ENCODE data around the gene DNAH7.

The DNAH7 gene
- total RNA-seq, result 0 to 0.34 (median 0.07) reads per million in 9 experiments

DNA sequence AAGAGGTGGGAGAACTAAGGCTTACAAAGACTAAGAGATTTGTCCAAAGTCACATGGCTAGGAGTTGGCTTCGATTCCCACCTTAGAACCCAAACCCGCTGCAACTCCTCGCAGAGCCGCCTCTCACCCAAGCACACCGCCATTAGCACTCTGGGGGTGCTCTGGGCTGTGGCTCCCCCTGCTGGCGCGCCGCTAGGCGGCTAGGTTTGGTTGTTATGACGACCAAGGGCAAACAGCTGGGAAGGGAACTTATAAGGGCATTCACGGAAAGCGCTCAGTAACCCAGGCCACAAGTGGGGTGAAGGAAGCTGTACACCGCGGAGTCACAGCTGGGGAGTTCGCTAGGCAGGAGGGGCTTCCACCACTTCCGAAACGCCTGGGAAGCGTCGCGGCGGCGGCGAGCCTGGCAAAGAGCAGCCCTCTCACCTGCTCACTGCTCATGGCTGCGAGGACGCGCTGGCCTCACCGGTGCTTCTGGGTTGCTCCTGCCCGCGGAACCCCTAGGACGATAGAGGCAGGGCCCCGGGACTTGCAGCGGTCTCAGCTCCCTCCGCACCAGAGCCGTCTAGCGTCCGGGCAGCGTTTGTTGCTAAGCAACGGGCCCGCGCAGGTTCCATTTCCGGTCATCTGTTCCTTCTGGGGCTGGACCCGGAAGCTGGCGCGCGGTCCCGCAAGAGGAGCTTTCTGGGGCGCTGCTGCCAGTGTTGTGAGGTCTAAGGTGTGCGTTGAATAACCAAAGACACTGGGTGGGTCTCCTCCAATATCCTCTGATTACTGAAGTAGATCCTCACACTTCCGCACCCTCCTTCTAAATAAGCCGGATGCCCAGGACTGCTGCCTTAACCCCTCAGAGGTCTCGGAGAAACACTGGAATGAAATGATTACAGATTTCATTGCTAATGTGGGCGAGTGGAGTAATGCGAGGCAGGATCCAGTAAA, at the start of gene DNAH7:
TSS of gene DNAH7 (minus strand) at position 567 of the 939 bp plus-strand sequence. CDS start at position 441, 126 bp downstream.
- Mint-ChIP-seq H3K4me1 (ENCODE audit: low read depth in 2 of 2) (peaks cover 10 to 11% of the 10 kb centered on the region in 2 donors), H3K27me3 (peaks cover 3 to 4% of the 10 kb centered on the region in 2 donors), H3K36me3 (ENCODE audit: insufficient read depth) (peaks cover 11% of the 10 kb centered on the region), H3K9me3 (no peaks in the 10 kb centered on the region), H3K4me3 (peak within 1 kb of the TSS; percentile 79), H3K27ac (peak within 1 kb of the TSS; percentile 69 to 81)
- DNase-seq (peak; percentile 93 to 95 (median 94)), ATAC-seq (replicated peaks) (peak; percentile 95)

DNA sequence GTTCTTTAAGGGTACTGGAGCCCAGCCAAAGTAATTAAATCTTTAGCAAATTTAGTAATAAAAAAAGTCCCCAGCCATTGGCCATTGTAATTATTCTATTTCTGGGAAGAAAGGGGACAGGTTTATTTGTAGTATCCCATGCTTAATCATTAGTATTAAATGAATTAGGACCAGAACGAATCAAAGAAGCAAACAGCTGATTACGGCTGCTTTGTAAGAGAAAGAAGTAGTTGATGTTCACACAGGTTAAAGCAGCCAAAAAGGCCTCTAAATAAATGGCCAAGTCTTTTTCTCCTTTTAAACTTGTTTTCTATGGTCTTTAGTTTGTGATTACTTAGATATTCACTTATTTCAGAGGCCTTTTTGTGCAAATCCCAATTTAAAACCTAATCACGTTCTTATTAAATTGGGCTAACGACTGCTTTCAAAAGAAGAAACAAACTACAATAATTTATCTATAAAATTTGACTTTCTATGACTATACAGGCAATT, 48.6 kb upstream of the DNAH7 start:
- H3K36me3 Mint-ChIP-seq (ENCODE audit: insufficient read depth), result no peaks in the 10 kb centered on the region
- H3K9me3 Mint-ChIP-seq, result peaks cover 0 to 2% of the 10 kb centered on the region in 2 donors
- ATAC-seq (replicated peaks), result no peak
- no peak overlapping the region for H3K27ac Mint-ChIP-seq
- DNase-seq, result no peak
- H3K27me3 Mint-ChIP-seq, result no peaks in the 10 kb centered on the region
- peaks cover 4 to 5% of the 10 kb centered on the region in 2 donors for H3K4me1 Mint-ChIP-seq (ENCODE audit: low read depth in 2 of 2)
- no peak overlapping the region for H3K4me3 Mint-ChIP-seq

DNA sequence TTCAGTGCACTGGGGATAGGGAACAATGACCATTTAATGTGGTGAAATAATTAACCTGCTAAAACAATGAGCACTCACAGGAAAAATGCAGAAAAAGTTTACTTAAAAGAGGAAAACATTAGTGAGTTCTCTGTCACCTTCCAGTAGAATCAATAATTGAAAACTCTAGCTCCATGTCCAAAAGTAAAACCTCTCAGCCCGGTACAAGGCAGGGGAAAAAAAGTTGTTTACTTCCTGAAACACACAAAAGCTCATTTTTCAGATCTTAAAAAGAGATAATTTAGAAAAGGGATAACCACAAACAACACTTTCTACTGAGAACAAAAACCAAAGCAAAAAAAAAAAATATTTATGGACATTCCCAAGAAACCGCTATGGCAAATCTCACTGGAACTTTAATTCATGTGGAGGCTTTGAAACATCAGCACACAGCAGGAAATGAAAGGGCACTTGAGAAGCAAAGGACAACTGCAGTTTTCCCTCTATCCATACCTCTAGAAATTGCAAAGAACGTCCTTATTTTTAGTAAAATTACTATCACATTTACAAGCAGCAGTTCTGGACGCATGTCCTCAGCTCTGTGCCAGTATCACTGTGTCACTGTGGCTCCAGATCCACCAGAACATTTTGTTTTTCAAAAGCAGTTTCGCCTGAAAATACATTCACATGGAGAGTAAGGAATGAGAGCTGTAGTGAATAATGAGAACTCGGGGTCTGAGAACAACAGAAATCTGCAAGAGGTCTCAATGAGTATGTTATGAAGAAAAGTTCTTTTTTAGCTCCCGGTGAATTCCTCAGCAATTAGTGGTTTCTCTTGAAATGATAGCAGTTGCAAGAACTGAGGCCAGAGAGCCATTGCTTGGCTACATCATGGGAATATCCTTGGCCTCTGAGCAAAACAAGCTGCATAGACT, 44.7 kb upstream of the DNAH7 start:
- H3K9me3 Mint-ChIP-seq, result no peaks in the 10 kb centered on the region
- ATAC-seq (replicated peaks) (no peak), DNase-seq (no peak)
- H3K27me3 Mint-ChIP-seq, result no peaks in the 10 kb centered on the region
- H3K4me1 Mint-ChIP-seq (ENCODE audit: low read depth in 2 of 2), result peaks cover 4 to 5% of the 10 kb centered on the region in 2 donors
- no peak overlapping the region for H3K27ac Mint-ChIP-seq
- no peaks in the 10 kb centered on the region for H3K36me3 Mint-ChIP-seq (ENCODE audit: insufficient read depth)
- no peak overlapping the region for H3K4me3 Mint-ChIP-seq

GRCh38 chr2:196112418-196113034, 43.9 kb upstream of the DNAH7 start:
- H3K4me3 Mint-ChIP-seq, result no peak overlapping the region
- no peaks in the 10 kb centered on the region for H3K9me3 Mint-ChIP-seq
- no peak for DNase-seq
- H3K27ac Mint-ChIP-seq, result no peak overlapping the region
- no peak for ATAC-seq (replicated peaks)
- H3K36me3 Mint-ChIP-seq (ENCODE audit: insufficient read depth), result no peaks in the 10 kb centered on the region
- H3K4me1 Mint-ChIP-seq (ENCODE audit: low read depth in 2 of 2), result peaks cover 4 to 5% of the 10 kb centered on the region in 2 donors
- H3K27me3 Mint-ChIP-seq, result no peaks in the 10 kb centered on the region

- H3K27ac Mint-ChIP-seq, result no peak overlapping the region
- no peak for DNase-seq
- no peak overlapping the region for H3K4me3 Mint-ChIP-seq
- no peaks in the 10 kb centered on the region for H3K9me3 Mint-ChIP-seq
- peaks cover 4 to 5% of the 10 kb centered on the region in 2 donors for H3K4me1 Mint-ChIP-seq (ENCODE audit: low read depth in 2 of 2)
- no peak for ATAC-seq (replicated peaks)
- no peaks in the 10 kb centered on the region for H3K36me3 Mint-ChIP-seq (ENCODE audit: insufficient read depth)
- no peaks in the 10 kb centered on the region for H3K27me3 Mint-ChIP-seq
Observed at GRCh38 chr2:196108604-196109003, 40.0 kb upstream of the DNAH7 start.

DNA sequence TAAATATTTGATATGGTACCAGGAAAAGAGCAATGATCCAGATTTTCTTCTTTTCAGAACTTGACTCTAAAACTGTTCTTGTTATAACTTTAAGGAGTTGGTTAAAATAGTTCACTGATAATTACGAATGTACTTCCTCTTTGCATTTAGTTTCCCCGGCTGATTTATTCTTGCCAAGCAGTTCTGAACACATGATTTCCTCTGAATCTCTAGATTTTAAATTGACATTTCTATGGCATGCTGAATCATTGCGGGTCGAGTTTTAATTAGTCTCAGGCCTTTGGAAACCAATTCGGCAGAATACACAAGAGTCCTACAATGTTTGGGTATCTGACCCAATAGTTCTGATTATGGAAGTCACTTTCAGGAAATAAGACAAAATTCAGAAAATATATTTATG, 37.3 kb upstream of the DNAH7 start:
- no peaks in the 10 kb centered on the region for H3K9me3 Mint-ChIP-seq
- no peak overlapping the region for H3K4me3 Mint-ChIP-seq
- peaks cover 4% of the 10 kb centered on the region for H3K36me3 Mint-ChIP-seq (ENCODE audit: insufficient read depth)
- H3K27me3 Mint-ChIP-seq, result no peaks in the 10 kb centered on the region
- peak overlapping the region in 1 of 2 donors; percentile 8 for H3K27ac Mint-ChIP-seq
- H3K4me1 Mint-ChIP-seq (ENCODE audit: low read depth in 2 of 2), result peaks cover 8 to 16% of the 10 kb centered on the region in 2 donors
- DNase-seq (no peak), ATAC-seq (replicated peaks) (no peak)

GRCh38 chr2:196104066-196104465, 35.4 kb upstream of the DNAH7 start:
- H3K27me3 Mint-ChIP-seq, result no peaks in the 10 kb centered on the region
- DNase-seq (no peak), ATAC-seq (replicated peaks) (no peak)
- H3K4me3 Mint-ChIP-seq, result no peak overlapping the region
- H3K4me1 Mint-ChIP-seq (ENCODE audit: low read depth in 2 of 2), result peaks cover 8 to 18% of the 10 kb centered on the region in 2 donors
- H3K36me3 Mint-ChIP-seq (ENCODE audit: insufficient read depth), result peaks cover 4% of the 10 kb centered on the region
- no peaks in the 10 kb centered on the region for H3K9me3 Mint-ChIP-seq
- H3K27ac Mint-ChIP-seq, result no peak overlapping the region

GRCh38 chr2:196103626-196104025, 35.0 kb upstream of the DNAH7 start:
- Mint-ChIP-seq H3K27me3 (no peaks in the 10 kb centered on the region), H3K36me3 (ENCODE audit: insufficient read depth) (peaks cover 4% of the 10 kb centered on the region), H3K27ac (no peak overlapping the region), H3K4me1 (ENCODE audit: low read depth in 2 of 2) (peaks cover 8 to 18% of the 10 kb centered on the region in 2 donors), H3K9me3 (no peaks in the 10 kb centered on the region), H3K4me3 (no peak overlapping the region)
- ATAC-seq (replicated peaks), result no peak
- DNase-seq, result no peak

GRCh38 chr2:196101325-196101991, 32.8 kb upstream of the DNAH7 start:
- Mint-ChIP-seq H3K27ac (peak overlapping the region in 1 of 2 donors; percentile 25), H3K9me3 (no peaks in the 10 kb centered on the region), H3K4me3 (no peak overlapping the region), H3K36me3 (ENCODE audit: insufficient read depth) (peaks cover 4% of the 10 kb centered on the region), H3K27me3 (no peaks in the 10 kb centered on the region), H3K4me1 (ENCODE audit: low read depth in 2 of 2) (peaks cover 8 to 18% of the 10 kb centered on the region in 2 donors)
- ATAC-seq (replicated peaks) (peak; percentile 41), DNase-seq (no peak)

DNA sequence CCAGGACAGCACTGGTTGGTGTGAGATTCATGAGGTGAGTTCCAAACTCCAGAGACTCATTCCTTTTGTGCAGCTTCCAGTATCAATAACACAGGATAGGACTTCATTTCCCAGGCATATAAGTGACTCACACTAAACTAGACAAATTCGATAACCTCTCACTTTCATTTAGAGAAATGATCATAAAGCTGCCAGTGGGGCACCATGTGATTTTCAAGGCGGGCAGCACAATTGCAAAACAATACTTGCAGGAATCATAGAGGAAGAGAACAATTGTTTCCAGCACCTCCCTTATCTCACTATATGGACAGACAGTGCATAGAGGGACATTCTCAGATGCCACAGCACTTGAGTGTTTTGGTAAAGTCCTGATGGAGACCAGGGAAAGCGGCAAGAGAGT, 31.3 kb upstream of the DNAH7 start:
- H3K9me3 Mint-ChIP-seq, result no peaks in the 10 kb centered on the region
- ATAC-seq (replicated peaks) (no peak), DNase-seq (no peak)
- H3K4me3 Mint-ChIP-seq, result no peak overlapping the region
- H3K4me1 Mint-ChIP-seq (ENCODE audit: low read depth in 2 of 2), result peaks cover 8 to 18% of the 10 kb centered on the region in 2 donors
- H3K36me3 Mint-ChIP-seq (ENCODE audit: insufficient read depth), result peaks cover 4% of the 10 kb centered on the region
- H3K27ac Mint-ChIP-seq, result no peak overlapping the region
- H3K27me3 Mint-ChIP-seq, result no peaks in the 10 kb centered on the region

DNA sequence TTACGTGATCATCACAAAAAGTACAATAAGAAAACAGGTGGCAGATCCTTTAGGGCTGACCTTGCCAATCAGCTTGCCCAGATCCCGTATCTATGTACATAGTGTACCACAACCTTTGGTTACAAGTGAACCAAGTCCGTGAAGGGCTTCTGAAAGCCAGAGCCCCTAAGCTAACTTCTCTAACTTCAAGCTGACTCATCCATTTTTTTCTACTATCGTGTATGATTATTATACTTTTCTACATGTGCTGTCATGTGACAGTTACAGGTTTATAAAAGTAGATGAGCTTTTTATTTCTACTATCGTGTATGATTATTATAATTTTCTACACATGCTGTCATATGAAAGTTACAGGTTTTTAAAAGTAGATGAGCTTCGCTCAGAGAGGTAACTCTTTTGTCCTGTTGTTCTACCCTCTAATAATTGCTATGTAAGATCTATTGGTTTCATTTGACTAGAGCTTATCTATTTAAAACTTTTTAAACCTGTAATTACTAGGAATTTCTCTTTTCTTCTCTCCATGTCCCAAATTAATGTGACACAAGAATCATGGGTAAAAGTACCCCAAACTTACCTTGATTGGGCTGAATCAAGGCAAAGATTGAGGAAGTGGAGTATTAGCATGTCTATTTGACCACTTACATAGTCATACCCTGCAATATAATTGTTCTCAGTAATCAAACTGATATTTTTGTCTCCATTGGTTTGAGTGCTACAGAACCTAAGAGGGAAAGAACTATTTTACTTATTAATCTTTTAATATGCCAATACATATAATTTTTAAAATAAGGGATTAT, 29.4 kb upstream of the DNAH7 start:
- Mint-ChIP-seq H3K9me3 (no peaks in the 10 kb centered on the region), H3K4me1 (ENCODE audit: low read depth in 2 of 2) (peaks cover 8 to 18% of the 10 kb centered on the region in 2 donors), H3K27ac (no peak overlapping the region), H3K4me3 (no peak overlapping the region), H3K36me3 (ENCODE audit: insufficient read depth) (peaks cover 4% of the 10 kb centered on the region), H3K27me3 (no peaks in the 10 kb centered on the region)
- DNase-seq (no peak), ATAC-seq (replicated peaks) (no peak)
